ENCODE results near the gene SMIM13. TPM values are rescaled to one million over a fixed set of nuclear protein-coding genes. Genes with fewer than 3 reads are reported as not detected.

Gene SMIM13
- 10 to 100 TPM in 1 of 4 donors, 1 to 10 TPM in 3; 2.4 to 11.0 (median 4.1) TPM for polyA plus RNA-seq
- long read RNA-seq, donor 1, full-length matches to known transcripts, result 13 of 13 reads
- long read RNA-seq, donor 1, partial matches to known transcripts, result 0 of 13 reads
- long read RNA-seq, donor 1, other reads (novel, unspliced or antisense), result 0 of 13 reads
- long read RNA-seq, donor 2, full-length matches to known transcripts, result 1 of 1 reads
- long read RNA-seq, donor 2, partial matches to known transcripts, result 0 of 1 reads
- long read RNA-seq, donor 2, other reads (novel, unspliced or antisense), result 0 of 1 reads
- long read RNA-seq, donor 3, full-length matches to known transcripts, result 4 of 4 reads
- long read RNA-seq, donor 3, partial matches to known transcripts, result 0 of 4 reads
- long read RNA-seq, donor 3, other reads (novel, unspliced or antisense), result 0 of 4 reads
- long read RNA-seq, donor 4, result 0 reads
- long read RNA-seq, donor 5, full-length matches to known transcripts, result 2 of 2 reads
- long read RNA-seq, donor 5, partial matches to known transcripts, result 0 of 2 reads
- long read RNA-seq, donor 5, other reads (novel, unspliced or antisense), result 0 of 2 reads
- long read RNA-seq, donor 6, full-length matches to known transcripts, result 2 of 2 reads
- long read RNA-seq, donor 6, partial matches to known transcripts, result 0 of 2 reads
- long read RNA-seq, donor 6, other reads (novel, unspliced or antisense), result 0 of 2 reads
- long read RNA-seq, donor 7, full-length matches to known transcripts, result 10 of 10 reads
- long read RNA-seq, donor 7, partial matches to known transcripts, result 0 of 10 reads
- long read RNA-seq, donor 7, other reads (novel, unspliced or antisense), result 0 of 10 reads
- long read RNA-seq, donor 8, result 0 reads
- long read RNA-seq, donor 9, result 0 reads
- long read RNA-seq, donor 10, full-length matches to known transcripts, result 3 of 11 reads
- long read RNA-seq, donor 10, partial matches to known transcripts, result 8 of 11 reads
- long read RNA-seq, donor 10, other reads (novel, unspliced or antisense), result 0 of 11 reads

GRCh38 chr6:11093626-11094410 is at the start of gene SMIM13:
SMIM13 (plus strand) TSS chr6:11093834; CDS start chr6:11094314, 480 bp downstream.
- Histone ChIP-seq H3K36me3 (ENCODE audit: control insufficient read depth in 3 of 3, insufficient read depth in 2 of 3, low read depth in 1 of 3, low read length in 3 of 3) (no peaks in the 10 kb centered on the region), H3K4me3 (ENCODE audit: low read depth in 1 of 3, low read length in 3 of 3) (peak within 1 kb of the TSS; percentile 88 to 91 (median 88)), H3K27ac (ENCODE audit: low read depth in 1 of 3, low read length in 2 of 3) (peak within 1 kb of the TSS; percentile 90 to 96 (median 93)), H3K4me1 (ENCODE audit: control insufficient read depth in 3 of 3, insufficient read depth in 2 of 3, low read depth in 1 of 3, low read length in 2 of 3) (peaks cover 2 to 8% (median 4%) of the 10 kb centered on the region in 3 donors), H3K27me3 (ENCODE audit: control insufficient read depth in 3 of 3, insufficient read depth in 3 of 3, low read length in 3 of 3) (no peaks in the 10 kb centered on the region), H3K9me3 (ENCODE audit: control insufficient read depth in 2 of 2, insufficient read depth in 1 of 2, low read depth in 1 of 2, low read length in 1 of 2) (no peaks in the 10 kb centered on the region)
- 0 to 1% (median 1%) methylated on average over 50 to 90 of the region's 90 CpGs for WGBS, 3 donors
- DNase-seq, result peak; percentile 98 to 99
- no peak for FAIRE-seq

GRCh38 chr6:11043961-11044711 is 49.5 kb upstream of the SMIM13 start, which contains the start of gene ELOVL2:
ELOVL2 (minus strand) TSS chr6:11044305; CDS start chr6:11044230, 75 bp downstream.
- no peak for FAIRE-seq

GRCh38 chr6:11044712-11045167 is 48.9 kb upstream of the SMIM13 start:
- H3K36me3 ChIP-seq (ENCODE audit: control insufficient read depth in 3 of 3, insufficient read depth in 2 of 3, low read depth in 1 of 3, low read length in 3 of 3), result no peaks in the 10 kb centered on the region
- H3K4me1 ChIP-seq (ENCODE audit: control insufficient read depth in 3 of 3, insufficient read depth in 2 of 3, low read depth in 1 of 3, low read length in 2 of 3), result peaks cover 3 to 9% (median 3%) of the 10 kb centered on the region in 3 donors
- peaks cover 8 to 36% (median 20%) of the 10 kb centered on the region in 3 donors for H3K27me3 ChIP-seq (ENCODE audit: control insufficient read depth in 3 of 3, insufficient read depth in 3 of 3, low read length in 3 of 3)
- no peaks in the 10 kb centered on the region for H3K9me3 ChIP-seq (ENCODE audit: control insufficient read depth in 2 of 2, insufficient read depth in 1 of 2, low read depth in 1 of 2, low read length in 1 of 2)
- 31 to 52% (median 47%) methylated on average over 23 of the region's 23 CpGs for WGBS, 3 donors
- DNase-seq (no peak), FAIRE-seq (no peak)
- peak overlapping the region; percentile 30 to 75 (median 42) for H3K4me3 ChIP-seq (ENCODE audit: low read depth in 1 of 3, low read length in 3 of 3)
- H3K27ac ChIP-seq (ENCODE audit: low read depth in 1 of 3, low read length in 2 of 3), result no peak overlapping the region

More at GRCh38 chr6:11043961-11044711, 49.5 kb upstream of the SMIM13 start, which contains the start of gene ELOVL2:
- 0 to 14% (median 2%) methylated on average over 16 to 124 of the region's 124 CpGs for WGBS, 3 donors
- Histone ChIP-seq H3K27ac (ENCODE audit: low read depth in 1 of 3, low read length in 2 of 3) (no peak within 1 kb of the TSS), H3K27me3 (ENCODE audit: control insufficient read depth in 3 of 3, insufficient read depth in 3 of 3, low read length in 3 of 3) (peaks cover 8 to 36% (median 20%) of the 10 kb centered on the region in 3 donors), H3K36me3 (ENCODE audit: control insufficient read depth in 3 of 3, insufficient read depth in 2 of 3, low read depth in 1 of 3, low read length in 3 of 3) (no peaks in the 10 kb centered on the region), H3K4me3 (ENCODE audit: low read depth in 1 of 3, low read length in 3 of 3) (peak within 1 kb of the TSS; percentile 30 to 75 (median 43)), H3K4me1 (ENCODE audit: control insufficient read depth in 3 of 3, insufficient read depth in 2 of 3, low read depth in 1 of 3, low read length in 2 of 3) (peaks cover 3 to 9% (median 3%) of the 10 kb centered on the region in 3 donors), H3K9me3 (ENCODE audit: control insufficient read depth in 2 of 2, insufficient read depth in 1 of 2, low read depth in 1 of 2, low read length in 1 of 2) (no peaks in the 10 kb centered on the region)
- peak in 1 of 2 donors; percentile 71 for DNase-seq

DNA sequence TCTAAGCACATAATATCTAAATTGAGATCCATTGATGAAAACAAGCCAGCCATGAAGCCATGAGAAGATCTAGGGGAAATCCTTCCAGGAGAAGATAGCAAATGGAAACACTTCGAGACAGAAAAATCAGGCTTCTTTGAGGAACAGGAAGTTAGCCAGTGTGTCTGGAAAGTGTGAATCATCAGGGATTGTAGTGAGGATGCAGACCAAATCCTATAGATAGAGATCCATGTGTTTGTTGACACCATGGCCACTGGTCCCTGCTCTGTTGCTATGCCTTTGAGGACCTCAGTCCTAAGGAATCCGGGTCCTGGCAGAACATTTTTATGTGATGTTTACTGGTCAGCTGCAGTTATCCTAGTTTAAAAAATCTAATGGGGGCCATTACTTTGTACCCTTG is 42.9 kb upstream of the SMIM13 start:
- 57 to 76% (median 58%) methylated on average over 2 of the region's 2 CpGs for WGBS, 3 donors
- Histone ChIP-seq H3K27ac (ENCODE audit: low read depth in 1 of 3, low read length in 2 of 3) (no peak overlapping the region), H3K36me3 (ENCODE audit: control insufficient read depth in 3 of 3, insufficient read depth in 2 of 3, low read depth in 1 of 3, low read length in 3 of 3) (no peaks in the 10 kb centered on the region), H3K4me3 (ENCODE audit: low read depth in 1 of 3, low read length in 3 of 3) (no peak overlapping the region), H3K9me3 (ENCODE audit: control insufficient read depth in 2 of 2, insufficient read depth in 1 of 2, low read depth in 1 of 2, low read length in 1 of 2) (no peaks in the 10 kb centered on the region), H3K4me1 (ENCODE audit: control insufficient read depth in 3 of 3, insufficient read depth in 2 of 3, low read depth in 1 of 3, low read length in 2 of 3) (no peaks in the 10 kb centered on the region), H3K27me3 (ENCODE audit: control insufficient read depth in 3 of 3, insufficient read depth in 3 of 3, low read length in 3 of 3) (peaks cover 2% of the 10 kb centered on the region in 3 donors)
- DNase-seq, result no peak
- no peak for FAIRE-seq

DNA sequence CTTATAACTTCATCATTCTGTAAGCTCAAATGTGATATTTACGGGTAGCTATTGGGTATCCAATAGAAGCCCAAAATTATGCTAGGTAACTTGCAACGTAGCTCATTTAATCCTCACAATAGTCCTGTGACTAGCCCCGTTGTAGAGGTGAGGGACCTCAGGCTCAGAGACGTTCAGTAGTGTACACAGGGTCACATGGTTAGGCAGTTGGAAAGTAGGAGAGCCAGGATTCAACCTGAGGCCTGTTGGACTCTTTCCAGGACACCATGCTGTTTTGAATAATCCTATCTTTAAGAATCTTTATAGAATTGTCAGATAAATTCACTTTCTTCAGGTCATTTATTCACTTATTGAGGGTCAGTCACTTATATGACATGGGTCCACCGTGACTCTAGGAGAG is 40.3 kb upstream of the SMIM13 start:
- DNase-seq (no peak), FAIRE-seq (no peak)
- WGBS, 3 donors, result 74 to 80% (median 77%) methylated on average over 5 of the region's 5 CpGs
- no peak overlapping the region for H3K27ac ChIP-seq (ENCODE audit: low read depth in 1 of 3, low read length in 2 of 3)
- no peaks in the 10 kb centered on the region for H3K36me3 ChIP-seq (ENCODE audit: control insufficient read depth in 3 of 3, insufficient read depth in 2 of 3, low read depth in 1 of 3, low read length in 3 of 3)
- no peaks in the 10 kb centered on the region for H3K9me3 ChIP-seq (ENCODE audit: control insufficient read depth in 2 of 2, insufficient read depth in 1 of 2, low read depth in 1 of 2, low read length in 1 of 2)
- H3K27me3 ChIP-seq (ENCODE audit: control insufficient read depth in 3 of 3, insufficient read depth in 3 of 3, low read length in 3 of 3), result peaks cover 2% of the 10 kb centered on the region in 3 donors
- no peak overlapping the region for H3K4me3 ChIP-seq (ENCODE audit: low read depth in 1 of 3, low read length in 3 of 3)
- no peaks in the 10 kb centered on the region for H3K4me1 ChIP-seq (ENCODE audit: control insufficient read depth in 3 of 3, insufficient read depth in 2 of 3, low read depth in 1 of 3, low read length in 2 of 3)

- H3K27me3 ChIP-seq (ENCODE audit: control insufficient read depth in 3 of 3, insufficient read depth in 3 of 3, low read length in 3 of 3), result peaks cover 0 to 2% (median 0%) of the 10 kb centered on the region in 3 donors
- DNase-seq (no peak), FAIRE-seq (no peak)
- H3K4me1 ChIP-seq (ENCODE audit: control insufficient read depth in 3 of 3, insufficient read depth in 2 of 3, low read depth in 1 of 3, low read length in 2 of 3), result no peaks in the 10 kb centered on the region
- no peak overlapping the region for H3K27ac ChIP-seq (ENCODE audit: low read depth in 1 of 3, low read length in 2 of 3)
- H3K36me3 ChIP-seq (ENCODE audit: control insufficient read depth in 3 of 3, insufficient read depth in 2 of 3, low read depth in 1 of 3, low read length in 3 of 3), result no peaks in the 10 kb centered on the region
- no peak overlapping the region for H3K4me3 ChIP-seq (ENCODE audit: low read depth in 1 of 3, low read length in 3 of 3)
- WGBS, 3 donors, result 83 to 95% (median 83%) methylated on average over 1 of the region's 1 CpG
- no peaks in the 10 kb centered on the region for H3K9me3 ChIP-seq (ENCODE audit: control insufficient read depth in 2 of 2, insufficient read depth in 1 of 2, low read depth in 1 of 2, low read length in 1 of 2)
These were observed 38.9 kb upstream of the SMIM13 start for GRCh38 chr6:11054722-11055121.

- Histone ChIP-seq H3K4me3 (ENCODE audit: low read depth in 1 of 3, low read length in 3 of 3) (no peak overlapping the region), H3K4me1 (ENCODE audit: control insufficient read depth in 3 of 3, insufficient read depth in 2 of 3, low read depth in 1 of 3, low read length in 2 of 3) (no peaks in the 10 kb centered on the region), H3K27me3 (ENCODE audit: control insufficient read depth in 3 of 3, insufficient read depth in 3 of 3, low read length in 3 of 3) (peaks cover 0 to 2% (median 0%) of the 10 kb centered on the region in 3 donors), H3K9me3 (ENCODE audit: control insufficient read depth in 2 of 2, insufficient read depth in 1 of 2, low read depth in 1 of 2, low read length in 1 of 2) (no peaks in the 10 kb centered on the region), H3K27ac (ENCODE audit: low read depth in 1 of 3, low read length in 2 of 3) (no peak overlapping the region), H3K36me3 (ENCODE audit: control insufficient read depth in 3 of 3, insufficient read depth in 2 of 3, low read depth in 1 of 3, low read length in 3 of 3) (no peaks in the 10 kb centered on the region)
- 16 to 47% (median 21%) methylated on average over 4 of the region's 4 CpGs for WGBS, 3 donors
- DNase-seq (no peak), FAIRE-seq (no peak)
These were observed 38.5 kb upstream of the SMIM13 start for GRCh38 chr6:11055127-11055627.
